ENCODE measurements around the gene MYO5C.
A peak's percentile ranks its signal among the peaks of the same experiment; 100 is the strongest.

Gene MYO5C

GRCh38 chr15:52144656-52145178 is 150.9 kb downstream of the MYO5C start:
- DNase-seq (ENCODE audit: low spot score), result peak; percentile 74

- peak; percentile 92 for DNase-seq (ENCODE audit: low spot score)
Observed at GRCh38 chr15:52143873-52144272, 151.7 kb downstream of the MYO5C start.

Data from AG20443 (cell line).